Body of pancreas (tissue), 4 donors: ENCODE data around the gene GPRC6A.

Experiments used
- CTCF ChIP-seq, 7 experiments: fragments of 450-650 bp in 4 of 7; fragments of 200-600 bp in 3 of 7; sonication (generic) in 3 of 7; IDR thresholded peaks; one replicate each; pipeline ENCODE4 v1.5.1; 2016 to 2019; ENCODE audit warnings: antibody characterized with exemption in 7 of 7
- POLR2A ChIP-seq, 3 donors: fragments of 450-650 bp; IDR thresholded peaks; one replicate each; pipeline ENCODE4 v1.6.1; 2016; ENCODE audit warnings: antibody characterized with exemption in 3 of 3, mild to moderate bottlenecking in 2 of 3

GRCh38 chr6:116842459-116842858 lies 13.6 kb upstream of the GPRC6A start:
- TF ChIP-seq CTCF (IDR thresholded peaks at IDR 0.05) (no peak), POLR2A (IDR thresholded peaks at IDR 0.05) (no peak)
